Mucosa of rectum (tissue), 2 donors: ENCODE results near the gene PNMT.
A peak's percentile ranks its signal among the peaks of the same experiment; 100 is the strongest.

Source experiments
- H3K27ac ChIP-seq, 2 donors: one replicate each; pipeline ENCODE4 v1.7.0; 2013; ENCODE audit warnings: inconsistent platforms in 2 of 2, low read depth in 2 of 2, low read length in 2 of 2
- H3K27me3 ChIP-seq, 2 donors: one replicate each; pipeline ENCODE4 v1.7.0; 2013; ENCODE audit warnings: low read length in 2 of 2; ENCODE audit not compliant: control insufficient read depth in 2 of 2, insufficient read depth in 2 of 2
- H3K36me3 ChIP-seq, 2 donors: one replicate each; pipeline ENCODE4 v1.7.0; 2013; ENCODE audit warnings: low read length in 2 of 2; ENCODE audit not compliant: control insufficient read depth in 2 of 2, insufficient read depth in 2 of 2
- H3K4me1 ChIP-seq, 2 donors: one replicate each; pipeline ENCODE4 v1.7.0; 2013; ENCODE audit warnings: low read length in 2 of 2, mild to moderate bottlenecking in 1 of 2; ENCODE audit not compliant: control insufficient read depth in 2 of 2, insufficient read depth in 2 of 2
- H3K4me3 ChIP-seq, 2 donors: one replicate each; pipeline ENCODE4 v1.7.0; 2013; ENCODE audit warnings: low read length in 2 of 2
- H3K9ac ChIP-seq, 2 donors: one replicate each; pipeline ENCODE4 v1.7.0; 2013; ENCODE audit warnings: low read length in 2 of 2, low read depth in 1 of 2, mild to moderate bottlenecking in 1 of 2
- H3K9me3 ChIP-seq, 2 donors: one replicate each; pipeline ENCODE4 v1.7.0; 2013; ENCODE audit warnings: low read length in 2 of 2; ENCODE audit not compliant: control insufficient read depth in 2 of 2
- donor health status: healthy.
- donor health status: Normal muscosa, but diverticular disease.

Gene PNMT

GRCh38 chr17:39676198-39676819 lies 8.1 kb downstream of the PNMT start:
- H3K9me3 ChIP-seq = no peaks in the 10 kb centered on the region
- H3K4me1 ChIP-seq = peaks cover 60 to 66% of the 10 kb centered on the region in 2 donors
- H3K9ac ChIP-seq = peak overlapping the region; percentile 9 to 63
- no peaks in the 10 kb centered on the region for H3K27me3 ChIP-seq
- no peak overlapping the region for H3K4me3 ChIP-seq
- peaks cover 0 to 10% of the 10 kb centered on the region in 2 donors for H3K36me3 ChIP-seq
- peak overlapping the region; percentile 68 to 90 for H3K27ac ChIP-seq

DNA sequence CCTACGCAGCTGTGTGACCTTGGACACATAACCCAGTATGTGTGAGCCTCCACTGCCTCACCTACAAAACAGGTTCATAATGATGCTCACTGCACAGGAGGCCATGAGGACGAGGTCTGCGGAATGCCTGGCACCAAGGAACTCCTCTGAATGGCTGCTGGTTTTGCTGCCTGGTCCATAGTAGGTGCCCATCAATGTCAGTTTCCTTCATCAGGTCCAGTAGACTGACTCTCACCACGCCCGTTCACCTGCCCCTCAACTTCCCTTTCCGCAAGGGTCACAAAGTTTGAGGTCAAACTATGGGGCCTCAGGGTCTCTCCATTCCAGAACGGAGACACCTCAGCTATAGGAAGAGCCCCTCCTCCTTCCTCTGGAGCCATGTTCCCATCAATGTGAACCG lies 8.8 kb downstream of the PNMT start:
- Histone ChIP-seq H3K27ac (peak overlapping the region in 1 of 2 donors; percentile 90), H3K27me3 (no peaks in the 10 kb centered on the region), H3K36me3 (peaks cover 0 to 10% of the 10 kb centered on the region in 2 donors), H3K9me3 (no peaks in the 10 kb centered on the region), H3K4me3 (no peak overlapping the region), H3K4me1 (peaks cover 53 to 58% of the 10 kb centered on the region in 2 donors), H3K9ac (no peak overlapping the region)

DNA sequence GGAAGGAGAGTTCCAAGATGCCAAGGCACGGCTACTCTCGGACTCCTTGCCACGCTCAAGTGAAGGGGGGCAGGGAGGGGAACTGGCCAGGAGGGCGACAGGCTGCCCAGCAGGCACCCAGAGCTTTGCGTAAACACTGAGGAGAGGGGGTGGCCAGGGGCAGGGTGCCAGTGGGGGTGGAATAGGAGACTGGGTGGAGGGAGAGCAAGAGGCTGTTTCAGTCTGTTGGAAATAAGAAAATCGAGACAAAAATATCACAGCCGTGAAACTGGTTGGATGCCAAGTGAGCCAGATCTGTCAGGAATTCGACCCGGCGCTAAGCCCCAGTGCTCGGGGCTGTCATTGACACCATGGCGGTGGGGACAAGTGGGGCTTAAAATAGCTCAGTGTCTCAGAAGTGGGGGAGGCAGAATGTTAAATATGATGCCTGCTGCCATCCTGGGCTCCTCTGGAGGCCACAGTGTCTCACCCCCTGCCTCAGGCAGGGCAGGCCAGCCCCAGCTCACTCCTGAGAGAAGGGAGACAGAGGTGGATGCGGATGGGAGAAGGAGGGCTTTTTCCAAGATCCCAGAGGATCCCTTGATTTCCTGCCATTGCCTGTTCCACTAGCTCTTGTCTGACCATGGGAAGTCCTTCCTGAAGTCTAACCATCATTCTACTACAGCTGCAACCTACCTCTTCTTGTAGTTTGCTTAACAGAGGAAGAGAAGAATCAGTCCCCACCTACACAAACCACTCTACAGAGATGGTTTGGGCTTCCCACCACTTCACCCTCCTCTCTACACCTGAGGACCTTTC lies 9.5 kb downstream of the PNMT start:
- peak overlapping the region; percentile 48 to 54 for H3K9ac ChIP-seq
- no peak overlapping the region for H3K4me3 ChIP-seq
- H3K27me3 ChIP-seq = no peaks in the 10 kb centered on the region
- H3K4me1 ChIP-seq = peaks cover 47 to 55% of the 10 kb centered on the region in 2 donors
- peak overlapping the region; percentile 82 to 90 for H3K27ac ChIP-seq
- H3K9me3 ChIP-seq = no peaks in the 10 kb centered on the region
- peaks cover 0 to 10% of the 10 kb centered on the region in 2 donors for H3K36me3 ChIP-seq

DNA sequence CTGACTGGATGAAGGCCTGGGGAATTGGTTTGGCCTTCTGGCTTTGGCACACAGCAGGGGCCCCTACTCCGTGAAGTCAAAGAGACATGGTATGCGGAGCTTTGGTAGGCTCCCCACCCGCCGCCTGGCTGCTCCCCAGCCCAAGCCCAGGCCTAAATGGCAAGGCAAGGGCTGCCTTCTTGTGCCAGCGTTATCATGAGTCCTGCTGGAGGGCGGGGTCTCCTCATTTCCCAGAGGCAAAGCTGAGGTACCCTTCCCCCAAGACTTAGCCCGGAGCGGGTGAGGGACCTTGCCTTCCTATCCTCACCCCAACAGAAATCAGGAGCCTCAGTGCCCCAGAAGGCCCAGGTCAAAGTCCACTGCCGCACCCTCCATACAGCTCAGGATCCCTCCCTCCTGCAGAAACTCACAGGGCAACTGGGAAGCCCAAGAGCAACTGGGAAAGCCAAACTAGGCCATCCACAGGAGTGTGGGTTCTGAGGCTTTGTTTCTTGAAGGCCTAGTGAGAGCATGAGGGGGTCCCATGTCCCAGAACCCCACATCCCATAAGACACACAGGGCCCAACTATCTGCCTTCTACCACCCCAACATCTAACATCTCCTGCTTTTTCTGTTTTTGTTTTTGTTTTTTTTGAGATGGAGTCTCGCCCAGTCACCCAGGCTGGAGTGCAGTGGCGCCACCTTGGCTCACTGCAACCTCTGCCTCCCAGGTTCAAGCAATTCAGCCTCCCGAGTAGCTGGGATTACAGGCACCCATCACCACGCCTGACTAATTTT lies 10.3 kb downstream of the PNMT start:
- peak overlapping the region; percentile 82 to 90 for H3K27ac ChIP-seq
- H3K36me3 ChIP-seq = peaks cover 2 to 13% of the 10 kb centered on the region in 2 donors
- peaks cover 47 to 55% of the 10 kb centered on the region in 2 donors for H3K4me1 ChIP-seq
- H3K9ac ChIP-seq = peak overlapping the region; percentile 48 to 54
- H3K27me3 ChIP-seq = no peaks in the 10 kb centered on the region
- peak overlapping the region in 1 of 2 donors; percentile 12 for H3K4me3 ChIP-seq
- H3K9me3 ChIP-seq = no peaks in the 10 kb centered on the region

DNA sequence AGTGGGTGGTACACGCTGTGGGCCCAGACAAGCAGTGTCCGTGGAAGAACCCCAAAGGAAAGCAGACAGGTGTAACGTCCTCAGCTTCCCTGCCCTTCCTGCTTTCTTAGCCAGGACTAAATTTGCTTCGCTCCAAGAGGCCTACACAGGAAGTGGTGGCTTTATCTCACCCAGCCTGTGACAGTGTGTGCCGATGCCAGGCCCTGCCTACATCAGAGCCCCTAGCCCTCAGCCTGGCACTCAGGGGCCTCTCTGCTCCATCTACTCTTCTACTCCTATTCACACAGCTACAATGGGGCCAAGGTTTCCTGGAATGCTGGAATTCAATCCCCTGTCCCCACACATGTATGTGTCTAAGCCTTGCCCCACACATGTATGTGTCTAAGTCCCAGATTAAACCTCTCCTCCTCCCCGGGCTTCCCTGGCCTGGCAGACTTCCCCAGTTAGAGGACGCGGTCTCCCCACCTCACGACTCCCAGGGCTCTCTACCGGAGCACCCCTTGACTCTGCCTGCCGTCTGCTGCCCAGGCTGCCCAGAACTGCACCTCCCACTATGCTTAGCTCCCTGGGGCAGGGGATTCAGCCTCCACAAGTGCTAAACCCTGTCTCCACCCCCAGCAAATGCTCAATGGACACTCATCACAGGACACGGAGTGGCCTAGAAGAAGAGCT lies 11.4 kb downstream of the PNMT start:
- H3K27me3 ChIP-seq = no peaks in the 10 kb centered on the region
- H3K27ac ChIP-seq = peak overlapping the region; percentile 82 to 90
- no peak overlapping the region for H3K4me3 ChIP-seq
- H3K9ac ChIP-seq = peak overlapping the region; percentile 32 to 54
- H3K36me3 ChIP-seq = peaks cover 10 to 20% of the 10 kb centered on the region in 2 donors
- H3K4me1 ChIP-seq = peaks cover 43 to 51% of the 10 kb centered on the region in 2 donors
- no peaks in the 10 kb centered on the region for H3K9me3 ChIP-seq

DNA sequence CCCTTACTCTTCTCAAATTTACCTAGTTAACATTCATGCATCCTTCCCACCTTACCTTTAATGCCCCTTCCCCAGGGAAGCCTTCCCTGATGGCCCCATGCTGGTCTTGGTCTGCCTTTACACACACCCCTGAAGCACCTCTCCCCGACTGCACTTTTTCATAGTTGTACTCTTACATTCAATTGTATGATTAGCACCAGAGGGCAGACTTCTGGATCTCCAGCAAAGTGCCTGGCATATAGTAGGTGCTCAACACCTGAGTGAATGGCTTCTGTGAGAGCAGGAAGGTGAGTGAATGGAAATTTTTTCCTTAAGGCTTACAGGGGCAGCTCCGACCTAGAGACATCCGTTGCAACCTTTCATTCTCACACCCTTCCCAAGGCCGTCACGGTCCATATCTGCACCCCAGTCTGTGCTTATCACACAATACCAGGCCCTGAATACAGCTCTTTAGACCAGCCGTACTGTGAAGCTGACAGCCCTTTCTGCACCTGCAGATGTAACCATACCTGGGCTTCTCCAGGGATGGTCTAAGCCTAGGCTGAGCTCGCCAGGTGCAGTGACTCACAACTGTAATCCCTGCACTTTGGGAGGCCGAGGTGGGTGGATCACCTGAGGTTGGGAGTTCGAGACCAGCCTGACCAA lies 15.2 kb downstream of the PNMT start:
- Histone ChIP-seq H3K9me3 (no peaks in the 10 kb centered on the region), H3K4me1 (peaks cover 24 to 27% of the 10 kb centered on the region in 2 donors), H3K27ac (no peak overlapping the region), H3K36me3 (peaks cover 12 to 25% of the 10 kb centered on the region in 2 donors), H3K9ac (no peak overlapping the region), H3K27me3 (no peaks in the 10 kb centered on the region), H3K4me3 (no peak overlapping the region)

DNA sequence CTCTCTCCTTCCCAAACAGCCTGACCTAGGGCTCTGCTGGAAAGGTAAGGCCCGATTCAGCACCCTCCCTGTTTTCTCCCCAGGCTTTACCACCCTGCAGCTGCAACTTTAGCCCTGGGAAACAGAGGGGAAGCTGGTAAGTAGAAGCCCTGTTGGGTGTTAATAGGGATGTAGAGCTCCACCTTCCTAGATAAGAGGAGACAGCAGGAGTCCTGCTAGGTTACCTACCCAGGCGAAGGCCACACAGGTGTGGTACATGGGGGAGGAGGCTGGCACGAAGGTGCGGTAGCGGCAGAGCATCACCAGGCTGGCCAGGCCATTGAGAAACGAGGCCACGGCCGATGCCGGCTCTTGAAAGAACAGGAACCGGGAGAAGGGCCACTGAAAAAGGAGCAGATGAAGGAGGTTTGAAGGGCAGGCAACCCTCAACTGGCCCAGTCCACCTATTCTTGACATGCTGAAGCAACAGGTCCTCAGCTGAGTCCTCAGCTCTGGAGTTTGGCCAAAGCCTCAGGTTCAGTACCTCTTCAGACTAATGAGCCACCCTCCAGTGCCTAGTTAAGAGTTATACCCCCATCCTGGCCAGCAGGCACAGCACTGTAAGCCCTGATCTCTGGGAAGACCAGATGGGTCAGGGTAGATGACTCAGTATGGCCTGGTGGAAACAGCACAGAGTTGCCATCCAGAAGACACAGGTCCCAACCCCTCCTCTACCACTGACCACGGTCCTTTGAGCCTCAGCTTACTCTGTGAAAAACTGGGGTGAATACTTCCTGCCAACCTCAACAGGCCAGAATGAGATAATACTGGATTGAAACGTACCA lies 16.3 kb downstream of the PNMT start:
- Histone ChIP-seq H3K9ac (no peak overlapping the region), H3K36me3 (peaks cover 12 to 25% of the 10 kb centered on the region in 2 donors), H3K9me3 (no peaks in the 10 kb centered on the region), H3K4me3 (no peak overlapping the region), H3K27ac (no peak overlapping the region), H3K4me1 (peaks cover 21 to 25% of the 10 kb centered on the region in 2 donors), H3K27me3 (no peaks in the 10 kb centered on the region)

DNA sequence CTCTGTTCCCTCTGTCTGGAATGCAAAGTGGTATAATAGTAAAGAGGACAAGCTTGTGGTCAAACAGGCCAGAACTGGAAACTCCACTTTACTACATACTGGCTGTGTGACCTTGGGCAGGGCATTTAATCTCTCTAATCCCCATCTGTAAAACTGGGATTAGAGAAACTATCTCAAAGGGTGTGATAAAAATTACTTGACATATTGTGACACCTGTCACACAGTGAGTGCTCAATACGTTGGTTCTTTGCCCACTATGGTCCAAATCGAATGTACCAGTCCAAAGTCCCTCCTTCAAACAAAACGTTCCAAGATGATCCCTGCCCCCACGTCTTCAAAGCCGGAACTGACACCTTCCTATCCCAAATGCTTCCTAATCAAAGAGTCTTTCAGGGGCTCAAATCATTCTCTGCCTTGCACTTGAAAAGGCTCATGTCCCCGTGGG lies 18.9 kb downstream of the PNMT start:
- Histone ChIP-seq H3K27ac (peak overlapping the region; percentile 96), H3K9ac (peak overlapping the region; percentile 66 to 81), H3K27me3 (no peaks in the 10 kb centered on the region), H3K4me3 (peak overlapping the region; percentile 83 to 96), H3K4me1 (peaks cover 16 to 17% of the 10 kb centered on the region in 2 donors), H3K9me3 (no peaks in the 10 kb centered on the region), H3K36me3 (peaks cover 12 to 20% of the 10 kb centered on the region in 2 donors)
